PC-9 (cell line): ENCODE data around the gene TEPSIN.

ENCODE experiments used
- CTCF ChIP-seq: fragments of 200-600 bp; sonication (generic); conservative IDR thresholded peaks from 2 replicates; pipeline ENCODE4 v1.6.1; 2017; ENCODE audit warnings: mixed run types, antibody characterized with exemption, mild to moderate bottlenecking, moderate library complexity
- EZH2 ChIP-seq: fragments of 200-600 bp; sonication (generic); IDR thresholded peaks from 2 replicates; pipeline ENCODE4 v1.8.0; 2017; ENCODE audit warnings: antibody characterized with exemption, low read depth

- TF ChIP-seq CTCF (no peak), EZH2 (no peak)
Measured at GRCh38 chr17:81272616-81273015, 33.8 kb upstream of the TEPSIN start.
